HS-5 (cell line): ENCODE results near the gene ACTA1.
"Not testable (repeated sequence)": the region's sequence is repeated elsewhere in the genome, so short reads cannot be mapped to it uniquely, and the experiment has no call there.

ENCODE experiments used
- DNase-seq: peaks from one replicate; pipeline ENCODE4 v3.0.0-alpha.2; 2012; ENCODE audit warnings: low read depth

The ACTA1 gene

GRCh38 chr1:229440851-229441537, 7.1 kb upstream of the ACTA1 start:
- peak; percentile 39 for DNase-seq

- DNase-seq = no peak
Measured at GRCh38 chr1:229438021-229438420, 4.1 kb upstream of the ACTA1 start.

- no peak for DNase-seq
Measured at GRCh38 chr1:229437443-229437842, 3.5 kb upstream of the ACTA1 start.

- no peak for DNase-seq
Measured at GRCh38 chr1:229436201-229436600, 2.3 kb upstream of the ACTA1 start.

- no peak for DNase-seq
Measured at GRCh38 chr1:229434641-229435051, 752 bp upstream of the ACTA1 start.

- no peak for DNase-seq
Measured at GRCh38 chr1:229433364-229434004, 410 bp downstream of the ACTA1 start.

- DNase-seq = no peak
Measured at GRCh38 chr1:229432905-229433304, 989 bp downstream of the ACTA1 start.

- no peak for DNase-seq
Measured at GRCh38 chr1:229432116-229432461, 1.8 kb downstream of the ACTA1 start.

- no peak for DNase-seq
Measured at GRCh38 chr1:229431284-229432115, 2.4 kb downstream of the ACTA1 start.

GRCh38 chr1:229430761-229431283, 3.1 kb downstream of the ACTA1 start:
- DNase-seq = no peak

GRCh38 chr1:229428256-229428655, 5.6 kb downstream of the ACTA1 start:
- no peak for DNase-seq

GRCh38 chr1:229427572-229427971, 6.3 kb downstream of the ACTA1 start:
- no peak for DNase-seq

- no peak for DNase-seq
Measured at GRCh38 chr1:229425564-229426159, 8.2 kb downstream of the ACTA1 start.

- no peak for DNase-seq
Measured at GRCh38 chr1:229420765-229421164, 13.1 kb downstream of the ACTA1 start.

GRCh38 chr1:229420224-229420623, 13.7 kb downstream of the ACTA1 start:
- DNase-seq = no peak

- DNase-seq = not testable (repeated sequence)
Measured at GRCh38 chr1:229418586-229418985, 15.3 kb downstream of the ACTA1 start.

GRCh38 chr1:229412810-229413209, 21.1 kb downstream of the ACTA1 start:
- DNase-seq = not testable (repeated sequence)

GRCh38 chr1:229412056-229412455, 21.8 kb downstream of the ACTA1 start:
- no peak for DNase-seq

GRCh38 chr1:229411434-229412055, 22.3 kb downstream of the ACTA1 start:
- no peak for DNase-seq

- DNase-seq = peak; percentile 39
Measured at GRCh38 chr1:229410692-229411433, 23.0 kb downstream of the ACTA1 start.

GRCh38 chr1:229410370-229410691, 23.6 kb downstream of the ACTA1 start:
- no peak for DNase-seq
